GM21737 (cell line): ENCODE data around the gene PYCR2.
A peak's percentile ranks its signal among the peaks of the same experiment; 100 is the strongest.

Source experiments
- ATAC-seq: cut with Tn5 transposase; IDR thresholded peaks from one replicate; pipeline ENCODE4 v1.9.1; 2021; ENCODE audit warnings: mild to moderate bottlenecking, moderate library complexity; ENCODE audit not compliant: unreplicated experiment

Gene PYCR2

DNA sequence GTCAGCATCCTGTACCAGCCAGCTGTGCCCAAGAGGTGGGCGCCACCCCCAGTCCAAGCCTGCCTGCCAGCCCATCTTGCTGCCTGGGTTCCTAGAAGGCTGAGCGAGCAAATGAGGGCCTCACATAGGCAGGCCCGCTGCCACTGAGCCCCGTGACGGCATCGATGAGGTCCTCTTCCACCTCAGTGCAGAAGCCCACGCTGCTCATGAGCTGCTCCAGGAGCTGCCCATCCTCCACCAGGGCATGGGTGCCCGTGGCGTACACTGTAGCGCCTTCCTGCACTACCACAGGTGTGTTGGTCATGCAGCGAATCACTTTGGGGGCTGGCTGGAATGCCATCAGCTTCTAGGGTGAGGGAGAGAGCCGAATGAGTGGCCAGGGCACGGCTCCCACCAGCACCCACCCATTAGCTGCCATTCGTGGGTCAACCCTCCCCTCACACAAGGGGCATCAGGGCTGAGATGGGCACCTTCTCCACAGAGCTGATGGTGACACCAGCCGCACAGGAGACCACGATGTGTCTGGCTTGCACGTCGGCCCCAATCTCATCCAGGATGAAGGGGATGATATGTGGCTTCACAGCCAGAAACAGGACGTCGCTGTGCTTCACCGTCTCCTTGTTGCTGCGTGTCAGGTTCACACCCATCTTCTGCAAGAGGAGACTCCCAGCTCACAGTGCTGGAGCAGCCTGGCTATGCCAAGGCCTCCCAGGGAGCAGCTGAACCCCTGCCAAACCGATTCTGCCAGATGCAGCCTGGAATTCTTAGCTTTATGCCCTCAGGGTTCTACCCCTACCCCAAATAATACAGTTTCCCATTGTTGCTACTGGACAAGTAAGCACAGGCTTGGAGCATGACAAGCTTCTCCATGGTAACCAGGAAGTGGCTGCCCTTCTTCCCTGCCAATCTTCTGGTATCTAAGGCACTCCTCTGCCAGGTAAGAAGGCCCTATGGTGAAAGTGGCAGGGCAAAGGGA is 2.0 kb downstream of the PYCR2 start:
- no peak for ATAC-seq

DNA sequence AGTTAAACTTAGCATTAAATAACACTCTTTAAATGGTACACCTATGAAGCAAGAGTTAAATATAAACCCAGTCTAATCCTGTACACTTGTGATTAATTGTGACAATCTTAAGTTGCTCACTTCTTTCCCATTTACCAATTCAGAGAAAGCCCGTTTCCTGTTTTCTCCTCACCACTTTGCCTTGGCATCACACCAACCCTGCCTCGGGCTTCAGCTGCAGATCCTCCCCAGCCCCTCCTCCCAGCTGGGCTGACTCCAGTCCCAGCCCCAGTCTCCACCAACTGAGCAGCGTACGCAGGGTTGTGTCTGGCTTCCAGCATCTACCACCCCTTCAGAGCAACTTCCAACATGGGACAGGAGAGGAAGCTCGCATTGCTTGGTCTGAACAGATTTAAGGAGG is 4.1 kb downstream of the PYCR2 start:
- no peak for ATAC-seq

DNA sequence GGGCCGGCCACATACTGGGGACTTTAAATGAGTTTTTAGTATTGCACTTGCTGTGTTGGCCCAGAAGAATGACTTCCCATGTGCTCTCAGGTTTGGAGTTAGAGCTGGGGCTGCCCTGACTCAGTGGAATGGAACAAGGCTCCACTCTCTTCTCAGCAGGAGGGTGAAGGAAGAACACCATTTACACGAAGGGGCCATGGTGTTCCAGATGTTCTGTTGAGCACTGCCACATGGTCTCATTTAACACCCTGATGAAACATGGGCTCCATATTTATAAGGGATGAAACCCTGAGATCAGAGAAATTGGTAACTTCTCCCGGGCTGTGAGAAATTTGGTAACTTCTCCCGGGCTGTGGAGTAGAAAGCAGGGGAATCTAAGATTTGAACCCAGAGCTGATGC is 5.8 kb downstream of the PYCR2 start:
- no peak for ATAC-seq

DNA sequence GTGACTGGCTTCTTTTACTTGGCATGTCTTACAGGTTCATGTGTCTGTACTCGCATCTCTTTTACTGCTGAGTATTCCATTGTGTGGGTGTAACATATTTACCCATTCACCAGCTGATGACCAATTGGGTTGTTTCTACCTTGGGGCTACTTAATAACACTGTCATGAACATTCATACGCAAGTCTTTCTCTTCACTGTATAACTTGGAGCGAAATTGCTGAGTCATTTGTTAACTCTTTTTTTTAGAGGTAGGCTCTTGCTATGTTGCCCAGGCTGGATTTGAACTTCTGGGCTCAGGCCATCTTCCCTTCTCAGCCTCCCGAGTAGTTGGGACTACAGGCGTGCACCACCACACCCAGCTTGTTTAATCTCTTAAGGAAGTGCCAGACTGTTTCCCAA is 6.5 kb downstream of the PYCR2 start:
- no peak for ATAC-seq

DNA sequence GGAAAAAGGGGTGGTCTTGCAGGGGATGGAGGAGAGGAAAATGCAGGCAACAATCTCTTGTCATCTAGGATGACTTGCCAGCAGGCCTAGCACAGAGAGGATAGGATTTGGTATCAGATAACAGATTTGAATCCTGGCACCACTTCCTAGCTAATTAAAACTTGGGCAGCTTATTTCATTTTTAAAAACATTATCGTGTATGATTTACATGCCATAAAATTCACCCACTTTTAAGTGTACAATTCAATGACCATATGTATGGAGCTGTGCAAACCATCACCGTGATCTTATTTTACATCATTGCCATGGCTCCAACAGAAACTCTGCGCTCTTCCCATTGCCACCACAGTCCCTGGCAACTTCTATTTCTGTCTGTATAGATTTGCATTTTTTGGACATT is 6.9 kb downstream of the PYCR2 start:
- ATAC-seq = no peak

DNA sequence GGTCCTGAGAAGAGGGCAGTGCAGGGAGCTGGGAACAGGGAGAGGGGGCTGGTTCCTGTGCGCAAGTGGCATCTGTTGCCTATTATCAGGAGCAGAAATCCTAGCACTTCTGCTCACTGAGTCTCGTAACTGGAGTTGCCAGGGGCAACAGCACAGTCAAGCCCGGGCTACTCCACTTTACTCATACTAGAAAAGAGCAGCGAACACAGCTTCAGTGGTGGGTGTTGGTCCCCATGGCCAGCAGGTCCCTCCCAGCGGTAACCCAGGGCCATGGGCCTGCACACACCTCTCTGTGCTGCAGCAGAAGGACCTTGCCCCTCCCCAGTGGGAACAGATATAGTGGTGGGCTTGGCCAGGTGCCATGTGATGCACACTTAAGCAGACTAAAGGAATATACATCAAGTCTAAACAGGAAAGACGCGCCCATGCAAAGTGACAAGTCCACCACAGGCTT is 8.5 kb downstream of the PYCR2 start:
- no peak for ATAC-seq

DNA sequence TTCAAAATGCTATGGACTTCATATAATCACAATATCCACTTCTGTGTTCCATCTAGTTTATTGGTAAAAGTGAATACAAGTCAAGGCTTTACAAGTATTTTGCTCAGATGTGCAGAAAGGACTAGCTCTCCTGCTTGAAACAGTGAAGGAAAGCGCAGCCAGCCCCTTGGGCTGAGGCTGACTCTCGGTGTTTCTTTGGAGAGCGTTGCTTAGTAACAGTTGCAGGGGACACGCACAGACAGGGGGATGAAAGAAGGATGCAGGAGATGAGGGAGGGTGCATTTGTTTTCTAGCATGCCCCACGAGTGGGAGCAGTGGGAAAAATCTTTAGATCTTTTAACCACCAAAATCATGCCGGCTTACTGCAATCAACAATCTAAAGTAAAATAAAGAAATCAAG is 9.1 kb downstream of the PYCR2 start:
- no peak for ATAC-seq

DNA sequence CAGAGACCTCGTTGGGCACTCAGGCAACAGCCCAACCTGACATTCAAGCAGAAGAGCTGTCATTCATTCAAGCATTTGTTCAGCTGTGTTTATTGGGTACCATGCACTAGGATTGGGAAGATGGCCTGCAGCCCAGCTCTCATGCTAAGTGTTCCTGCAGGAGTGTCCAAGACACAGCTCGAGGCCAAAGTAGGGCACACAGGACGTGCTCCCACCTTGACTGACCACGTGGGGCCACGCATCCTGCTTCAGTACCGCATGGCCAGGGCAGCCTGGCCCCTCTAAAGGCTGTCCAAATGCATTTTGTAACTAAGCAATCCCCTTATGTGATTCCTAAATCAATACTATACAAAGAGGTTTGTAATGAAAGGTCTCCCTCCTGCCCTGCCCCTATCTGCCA is 9.7 kb downstream of the PYCR2 start:
- ATAC-seq = no peak

DNA sequence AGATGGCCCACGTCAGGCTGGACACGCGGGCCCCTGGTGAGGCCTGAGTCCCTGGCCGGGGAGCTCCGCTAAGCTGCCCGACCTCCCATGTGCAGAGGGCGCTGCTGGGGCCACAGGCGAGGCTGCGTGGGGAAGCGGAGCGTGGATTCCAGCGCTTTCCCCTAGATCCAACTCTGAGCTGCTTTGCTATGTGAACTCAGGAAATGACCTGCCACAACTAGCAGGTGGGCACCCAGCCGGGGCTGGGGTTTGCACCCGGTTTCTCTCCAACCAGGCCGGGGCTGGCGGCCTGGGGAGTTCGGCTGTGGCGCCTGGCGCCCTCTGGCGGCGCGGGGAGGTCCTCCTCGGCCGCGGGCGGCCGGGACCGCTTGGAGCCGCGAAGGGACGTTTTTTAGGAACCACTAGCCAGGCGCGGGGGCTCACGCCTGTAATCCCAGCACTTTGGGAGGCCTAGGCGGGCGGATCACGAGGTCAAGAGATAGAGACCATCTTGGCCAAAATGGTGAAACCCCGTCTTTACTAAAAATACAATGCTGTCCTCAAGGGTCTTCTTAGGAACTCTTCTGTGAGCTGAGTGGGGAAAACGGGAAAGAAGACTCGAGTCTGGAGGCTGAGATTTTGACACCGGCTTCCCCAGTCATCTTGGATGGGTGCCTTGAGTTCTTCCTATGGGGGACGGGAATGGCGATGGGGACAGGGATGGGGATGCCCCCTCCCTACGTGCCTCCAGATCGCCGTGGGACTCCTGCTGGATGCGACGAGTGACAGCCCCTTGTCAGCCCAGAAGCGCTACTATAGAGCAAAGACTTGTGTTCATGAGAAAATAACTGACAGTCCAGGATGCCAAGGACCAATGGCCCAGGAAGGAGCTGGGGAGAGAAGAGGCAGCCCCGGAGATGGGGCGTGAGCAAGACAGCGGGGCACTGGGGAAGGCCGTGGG is 12.6 kb downstream of the PYCR2 start:
- ATAC-seq = peak; percentile 63

DNA sequence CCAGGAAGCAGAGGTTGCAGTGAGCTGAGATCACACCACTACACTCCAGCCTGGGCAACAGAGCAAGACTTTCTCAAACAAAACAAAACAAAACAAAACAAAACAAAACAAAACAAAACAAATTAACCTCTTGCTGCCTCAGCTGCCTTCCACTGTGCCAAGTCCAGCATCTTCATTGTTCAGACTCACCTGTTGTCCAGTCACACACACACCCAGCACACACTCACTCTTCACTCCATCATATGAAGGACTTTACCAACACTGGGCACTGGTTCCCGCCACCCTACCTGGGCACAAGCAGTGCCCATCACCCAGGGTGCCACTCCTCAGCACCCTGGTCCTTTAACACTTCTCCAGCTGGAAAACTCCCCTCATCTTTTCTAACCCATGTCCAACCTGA is 14.6 kb downstream of the PYCR2 start:
- no peak for ATAC-seq

DNA sequence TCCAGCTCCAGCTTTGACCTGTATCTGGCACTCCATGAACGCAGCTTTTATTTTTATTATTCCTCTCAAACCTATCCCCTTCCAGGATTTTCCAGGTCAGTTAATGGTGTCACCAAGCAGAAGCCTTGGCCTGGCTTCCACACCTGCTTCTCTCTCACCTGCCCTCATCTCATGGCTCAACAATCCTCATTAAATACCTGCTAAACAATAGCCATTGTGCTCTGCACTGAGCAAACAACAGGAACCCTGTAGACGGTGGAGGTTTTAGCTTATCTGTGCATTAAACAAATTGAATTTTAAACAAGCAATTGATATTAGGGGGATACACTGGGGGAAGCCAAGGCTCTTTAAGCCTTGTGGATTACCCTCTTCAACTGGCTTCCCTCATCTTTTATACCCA is 15.3 kb downstream of the PYCR2 start:
- ATAC-seq = no peak

DNA sequence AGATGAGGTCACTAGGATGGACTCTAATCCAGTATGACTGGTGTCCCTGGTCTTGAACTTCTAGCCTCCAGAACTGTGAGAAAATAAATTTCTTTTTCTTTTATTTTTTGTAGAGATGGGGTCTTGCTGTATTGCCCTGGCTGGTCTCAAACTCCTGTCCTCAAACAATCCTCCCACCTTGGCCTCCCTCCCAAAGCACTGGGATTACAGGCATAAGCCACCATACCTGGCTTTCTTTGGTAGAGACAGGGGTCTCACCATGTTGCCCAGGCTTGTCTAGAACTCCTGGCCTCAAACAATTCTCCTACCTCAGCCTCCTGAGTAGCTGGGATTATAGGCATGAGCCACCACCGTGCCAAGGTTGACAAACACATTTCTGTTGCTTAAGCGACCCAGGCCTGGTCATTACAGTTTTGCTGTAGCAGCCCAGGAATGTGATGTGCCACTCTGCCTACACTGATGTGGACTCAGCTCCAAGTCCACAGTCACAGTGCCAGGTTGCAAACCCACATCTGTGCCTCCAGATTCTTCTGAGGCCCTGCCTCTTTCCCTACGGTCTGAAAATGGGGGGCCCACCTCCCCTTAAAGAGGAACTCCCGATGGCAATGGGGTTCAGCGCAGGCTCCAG is 15.9 kb downstream of the PYCR2 start:
- no peak for ATAC-seq

DNA sequence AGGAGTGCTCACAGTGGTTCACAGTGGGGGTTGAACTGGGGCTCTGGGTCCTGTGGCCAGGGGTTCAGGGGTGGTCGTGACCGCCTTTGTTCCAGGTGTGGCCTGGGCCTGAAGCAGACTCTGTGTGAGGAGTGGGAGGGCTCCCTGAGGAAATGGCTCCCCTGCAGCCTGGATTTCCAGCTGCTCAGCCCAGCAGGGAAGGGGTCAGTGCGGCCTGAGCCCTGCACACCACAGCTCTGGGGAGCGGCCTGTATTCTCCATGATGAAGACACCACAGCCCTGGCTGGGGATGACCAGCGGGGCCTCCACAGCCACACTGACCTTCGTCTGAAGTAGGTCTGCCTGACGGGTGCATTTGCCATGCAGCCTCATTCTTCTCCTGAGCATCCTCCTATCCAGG is 16.7 kb downstream of the PYCR2 start:
- ATAC-seq = no peak

DNA sequence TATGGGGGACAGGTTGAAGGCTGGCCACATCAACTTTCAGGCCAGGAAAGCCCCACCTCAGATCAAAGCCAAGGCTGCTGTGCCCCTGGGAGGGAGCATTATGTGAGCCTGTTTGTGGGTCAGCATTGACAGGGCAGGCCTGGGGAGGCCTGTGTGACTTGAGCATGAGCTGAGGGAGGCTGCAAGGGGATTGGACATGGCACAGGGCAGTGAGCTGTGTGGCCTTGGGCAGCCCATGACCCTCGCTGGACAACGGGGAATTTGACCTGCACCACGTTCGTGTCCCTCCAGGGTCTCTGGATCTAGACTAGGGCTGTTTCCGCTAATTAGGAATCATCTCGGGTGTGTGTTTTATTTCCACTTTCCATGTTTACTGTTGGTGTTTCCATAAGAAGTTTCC is 17.6 kb downstream of the PYCR2 start:
- ATAC-seq = no peak

DNA sequence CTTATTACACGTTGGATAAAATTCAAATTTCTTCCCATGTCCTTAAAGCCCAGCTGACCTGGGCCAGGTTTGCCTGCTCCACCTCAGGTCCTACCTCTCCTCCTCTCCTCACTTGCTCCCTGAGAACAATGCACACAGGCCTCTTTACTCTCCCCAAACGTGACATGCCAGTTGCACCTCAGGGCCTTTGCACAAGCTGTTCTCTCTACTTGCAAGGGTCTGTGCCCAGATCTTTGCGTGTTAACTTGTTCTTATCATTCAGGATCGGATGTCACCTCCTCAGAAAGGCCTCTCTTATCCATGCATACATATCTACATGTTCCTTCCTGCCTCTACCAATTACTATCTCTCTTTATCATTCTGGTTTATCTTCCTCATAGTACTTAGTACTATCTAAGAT is 20.4 kb downstream of the PYCR2 start:
- no peak for ATAC-seq

DNA sequence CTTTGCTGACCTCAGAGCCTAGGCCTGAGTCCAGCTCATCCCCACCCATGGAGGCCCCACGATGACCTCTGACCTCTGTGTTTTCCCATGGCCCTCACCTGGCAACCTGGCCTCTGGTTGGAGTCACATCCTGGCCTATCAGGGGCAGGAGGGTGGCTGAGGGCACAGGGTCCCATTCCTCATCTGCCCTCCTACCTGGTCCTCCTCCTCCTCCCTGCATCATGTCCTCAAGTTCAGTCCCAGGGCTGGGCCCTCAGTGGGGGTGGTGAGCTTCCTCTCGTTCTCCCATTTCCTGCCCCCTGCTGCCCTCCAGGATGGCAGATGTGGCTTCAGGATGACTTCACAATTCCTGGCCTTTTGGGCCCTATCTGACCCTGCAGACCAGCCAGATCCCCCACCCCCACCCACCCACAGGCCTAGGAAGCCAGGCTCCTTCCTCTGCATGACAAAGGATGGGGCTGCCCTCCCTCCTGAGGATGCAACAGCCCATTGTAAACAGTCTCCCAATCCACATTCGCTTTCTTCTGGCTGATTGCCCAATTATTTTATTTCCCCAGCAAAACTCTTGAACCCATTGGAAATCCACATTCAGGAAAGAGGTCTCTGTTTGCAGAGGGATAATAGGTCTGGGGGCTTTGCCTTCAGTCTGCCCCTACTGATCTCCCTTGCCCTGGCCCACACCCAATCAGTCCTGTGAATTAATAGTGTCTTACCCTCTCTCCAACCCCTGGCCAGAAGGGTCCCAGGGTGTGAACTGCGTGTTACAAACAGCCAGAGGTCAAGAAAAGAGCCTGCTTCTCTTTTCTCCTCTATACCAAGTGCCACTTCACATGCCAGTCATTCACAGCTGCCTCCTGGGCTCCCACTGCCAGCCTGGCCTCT is 24.8 kb downstream of the PYCR2 start:
- ATAC-seq = no peak

DNA sequence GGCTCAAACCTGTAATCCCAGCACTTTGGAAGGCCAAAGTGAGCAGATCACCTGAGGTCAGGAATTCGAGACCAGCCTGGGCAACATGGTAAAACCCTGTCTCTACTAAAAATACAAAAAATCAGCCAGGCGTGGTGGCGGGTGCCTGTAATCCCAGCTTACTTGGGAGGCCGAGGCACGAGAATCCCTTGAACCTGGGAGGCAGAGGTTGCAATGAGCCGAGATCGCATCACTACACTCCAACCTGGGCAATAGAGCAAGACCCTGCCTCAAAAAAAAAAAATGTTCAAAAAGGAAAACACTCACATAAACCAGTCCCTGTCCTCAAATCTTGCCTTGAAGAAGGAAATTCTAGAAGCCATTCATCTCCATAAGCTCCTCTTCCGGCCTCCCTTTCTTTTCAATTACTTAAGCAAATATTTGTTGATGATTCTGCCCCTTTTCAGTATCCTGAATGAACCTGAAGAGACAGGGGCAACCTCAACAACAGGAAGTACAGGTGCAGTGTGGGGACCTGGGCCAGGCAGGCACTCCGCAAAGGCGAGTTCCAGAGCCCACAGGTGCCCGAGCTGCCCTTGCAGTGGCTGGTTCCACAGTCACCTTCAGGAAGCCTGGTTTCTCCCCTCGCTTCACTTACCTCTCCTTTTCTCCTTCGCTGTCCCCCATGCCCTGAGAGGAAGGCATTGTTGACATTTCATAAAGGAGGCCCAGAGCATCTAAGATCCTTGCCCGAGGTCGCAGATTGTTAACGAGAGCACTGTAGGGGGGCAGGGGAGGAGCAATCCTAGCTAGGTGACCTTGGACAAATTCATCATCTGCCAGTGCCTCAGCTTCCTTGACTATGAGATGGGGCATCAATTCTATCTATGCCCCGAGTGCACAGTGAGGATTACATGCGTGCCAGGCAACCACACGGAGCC is 26.2 kb downstream of the PYCR2 start:
- ATAC-seq = no peak

DNA sequence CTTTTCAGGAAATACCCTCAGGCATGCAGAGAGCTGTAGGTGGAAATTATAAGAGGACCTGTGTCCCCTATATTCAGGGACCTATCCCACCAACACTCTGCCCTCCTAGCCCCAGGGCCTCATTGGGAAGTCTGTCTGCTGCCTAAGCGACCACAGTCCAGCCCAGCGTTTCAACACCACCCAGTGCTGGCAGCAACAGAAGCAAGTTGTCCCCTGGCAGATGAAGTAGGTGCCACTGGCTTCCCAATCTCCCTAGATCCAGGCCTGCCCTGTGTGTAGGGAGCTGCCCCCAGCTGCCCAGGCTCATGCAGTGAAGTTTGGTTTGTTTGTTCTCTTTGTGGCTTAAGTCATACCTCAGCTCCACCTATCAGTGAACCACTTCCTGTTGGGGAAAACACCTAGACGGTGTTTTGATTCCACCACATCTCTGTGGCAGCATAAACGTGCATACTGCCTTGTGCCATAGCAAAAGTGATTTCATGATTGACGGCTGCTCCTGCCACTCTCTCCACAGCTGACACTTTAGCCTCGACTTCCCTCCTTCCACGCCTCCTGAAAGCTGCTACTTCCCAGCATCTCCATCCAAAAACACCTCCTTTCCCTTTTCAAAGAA is 27.0 kb downstream of the PYCR2 start:
- ATAC-seq = peak; percentile 99

DNA sequence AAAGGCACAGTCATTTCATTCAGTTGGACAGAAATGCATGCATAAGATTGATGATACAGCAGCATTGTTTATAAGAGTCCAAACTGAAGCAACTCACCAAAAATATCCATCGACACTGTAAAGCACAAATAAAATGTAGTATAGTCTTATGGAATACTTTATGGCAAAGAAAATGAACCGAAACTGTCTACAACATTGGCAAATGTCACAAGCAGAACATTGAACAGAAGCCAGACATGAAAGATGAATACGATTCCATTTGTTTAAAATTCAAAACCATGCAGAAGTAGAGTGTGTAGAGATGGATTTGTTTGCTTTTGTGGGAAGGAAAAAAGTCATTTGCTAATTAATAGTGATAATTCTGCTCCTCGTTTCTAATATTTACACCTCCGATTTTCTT is 27.6 kb downstream of the PYCR2 start:
- no peak for ATAC-seq
